ENCODE measurements around the gene NOS3.

Gene NOS3

DNA sequence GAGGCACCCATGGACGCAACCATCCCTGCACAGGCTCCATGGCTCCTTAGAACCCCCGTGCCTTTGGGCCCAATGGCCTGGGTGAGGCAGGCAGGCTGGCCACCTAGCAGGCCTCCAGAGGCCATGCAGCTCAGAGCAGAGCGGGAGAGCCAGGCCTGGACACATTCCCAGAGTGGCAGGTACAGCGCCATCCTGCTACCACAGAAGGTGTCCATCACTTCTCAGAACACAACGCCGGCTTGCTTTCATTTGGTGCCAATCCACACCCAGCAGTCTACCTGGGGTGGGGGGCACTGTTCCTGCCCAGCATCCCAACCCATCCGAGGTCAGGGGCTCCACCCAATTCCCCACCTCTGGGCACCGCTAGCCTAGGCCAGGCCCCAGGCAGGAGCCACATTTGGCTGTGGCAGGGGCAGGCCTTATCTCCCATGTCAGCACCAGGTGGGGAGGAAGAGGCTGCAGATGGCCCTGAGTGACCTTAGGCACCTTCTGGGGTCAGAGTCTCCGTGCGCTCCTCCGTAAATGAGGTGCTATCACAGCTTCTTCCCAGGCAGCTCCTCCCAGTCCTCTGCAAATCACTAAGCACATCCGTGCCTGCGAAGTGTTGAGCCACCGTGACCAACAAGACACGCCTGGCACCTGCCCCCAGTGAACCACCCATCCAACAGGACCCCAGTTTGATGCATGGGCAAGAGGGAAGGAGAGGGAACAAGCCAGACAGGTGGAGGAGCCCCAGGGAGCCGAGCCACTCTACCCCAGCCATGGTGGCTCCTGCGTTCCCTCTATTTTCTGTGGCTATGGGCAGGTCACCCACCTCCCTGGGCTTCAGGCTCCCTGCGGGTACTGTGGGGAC, 26.9 kb upstream of the NOS3 start:
- ChIA-PET CTCF (interaction anchor here (0.6 to 7.8 kb wide), 28 partner anchors 7 to 215 kb away, joined by 3 to 87 read pairs (median 5); no protein-coding TSS in a partner anchor), POLR2A (no interaction called here)
- H3K4me3 ChIP-seq (ENCODE audit: low read depth, low read length): no peak overlapping the region
- DNase-seq (ENCODE audit: low read depth, low spot score): no peak
- TF ChIP-seq CTCF (IDR thresholded peaks at IDR 0.05; ENCODE audit: insufficient read depth, low read length, missing control alignments): no peak

GRCh38 chr7:150964593-150965111, 26.2 kb upstream of the NOS3 start:
- TF ChIP-seq CTCF (IDR thresholded peaks at IDR 0.05; ENCODE audit: insufficient read depth, low read length, missing control alignments): no peak
- CTCF ChIA-PET: interaction anchor here (0.8 to 7.8 kb wide), 9 partner anchors 11 to 214 kb away, joined by 3 to 87 read pairs (median 6); no protein-coding TSS in a partner anchor
- POLR2A ChIA-PET: no interaction called here
- H3K4me3 ChIP-seq (ENCODE audit: low read depth, low read length): no peak overlapping the region
- no peak for DNase-seq (ENCODE audit: low read depth, low spot score)

GRCh38 chr7:150965273-150965830, 25.5 kb upstream of the NOS3 start:
- TF ChIP-seq CTCF (IDR thresholded peaks at IDR 0.05; ENCODE audit: insufficient read depth, low read length, missing control alignments): no peak
- no peak for DNase-seq (ENCODE audit: low read depth, low spot score)
- POLR2A ChIA-PET: no interaction called here
- CTCF ChIA-PET: interaction anchor here (1.1 to 7.8 kb wide), 6 partner anchors 11 to 155 kb away, joined by 3 to 87 read pairs (median 6); no protein-coding TSS in a partner anchor
- no peak overlapping the region for H3K4me3 ChIP-seq (ENCODE audit: low read depth, low read length)

DNA sequence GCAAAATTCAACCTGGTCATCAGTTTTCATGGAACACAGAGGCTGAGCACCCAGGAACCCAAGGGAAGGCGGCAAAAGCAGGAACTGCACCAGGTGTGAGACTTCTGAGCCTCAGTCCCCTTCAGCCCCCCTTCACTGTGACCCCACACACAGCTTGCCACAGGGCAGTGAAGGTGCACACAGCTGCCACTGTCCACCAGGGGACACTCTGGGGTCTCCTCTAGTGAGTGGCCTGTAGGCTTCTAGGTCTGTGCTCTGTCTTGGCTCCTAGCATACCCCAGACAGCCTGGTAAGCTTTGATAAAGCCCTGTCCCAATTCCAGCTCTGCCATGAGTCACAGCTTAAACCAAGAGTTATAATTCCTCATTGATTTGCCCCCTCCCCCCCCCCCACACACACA, 24.8 kb upstream of the NOS3 start:
- no peak for DNase-seq (ENCODE audit: low read depth, low spot score)

GRCh38 chr7:150967349-150967748, 23.5 kb upstream of the NOS3 start:
- ChIA-PET CTCF (interaction anchor here (1.0 to 5.5 kb wide), 6 partner anchors 7 to 145 kb away, joined by 3 to 41 read pairs (median 3); no protein-coding TSS in a partner anchor), POLR2A (no interaction called here)

More for the DNA sequence above, 24.8 kb upstream of the NOS3 start:
- ChIA-PET CTCF (interaction anchor here (1.5 to 7.8 kb wide), 4 partner anchors 12 to 145 kb away, joined by 5 to 87 read pairs (median 8); no protein-coding TSS in a partner anchor), POLR2A (no interaction called here)
- TF ChIP-seq CTCF (IDR thresholded peaks at IDR 0.05; ENCODE audit: insufficient read depth, low read length, missing control alignments): peak; percentile 13
- no peak overlapping the region for H3K4me3 ChIP-seq (ENCODE audit: low read depth, low read length)

More at GRCh38 chr7:150967349-150967748, 23.5 kb upstream of the NOS3 start:
- no peak for TF ChIP-seq CTCF (IDR thresholded peaks at IDR 0.05; ENCODE audit: insufficient read depth, low read length, missing control alignments)
- H3K4me3 ChIP-seq (ENCODE audit: low read depth, low read length): no peak overlapping the region
- no peak for DNase-seq (ENCODE audit: low read depth, low spot score)
